Activated gamma-delta T cell (primary cell): ENCODE results near the gene RNF213.
"Not testable (repeated sequence)": the region's sequence is repeated elsewhere in the genome, so short reads cannot be mapped to it uniquely, and the experiment has no call there.

Experiments
- DNase-seq: peaks from one replicate; lab custom pipeline; 2025; lab: John Stamatoyannopoulos, UW

RNF213 gene

GRCh38 chr17:80320496-80320895, 59.8 kb downstream of the RNF213 start:
- DNase-seq, result no peak

- no peak for DNase-seq
Observed at GRCh38 chr17:80322864-80323263, 62.2 kb downstream of the RNF213 start.

- no peak for DNase-seq
Observed at GRCh38 chr17:80323982-80324381, 63.3 kb downstream of the RNF213 start.

GRCh38 chr17:80327518-80327917, 66.9 kb downstream of the RNF213 start:
- DNase-seq, result no peak

GRCh38 chr17:80328634-80329380, 68.2 kb downstream of the RNF213 start:
- DNase-seq, result no peak

GRCh38 chr17:80329421-80329820, 68.8 kb downstream of the RNF213 start:
- DNase-seq, result not testable (repeated sequence)

GRCh38 chr17:80330276-80330675, 69.6 kb downstream of the RNF213 start:
- no peak for DNase-seq

- not testable (repeated sequence) for DNase-seq
Observed at GRCh38 chr17:80330938-80331337, 70.3 kb downstream of the RNF213 start.

- DNase-seq, result no peak
Observed at GRCh38 chr17:80331820-80332219, 71.2 kb downstream of the RNF213 start.

- DNase-seq, result no peak
Observed at GRCh38 chr17:80337195-80337895, 76.7 kb downstream of the RNF213 start.

- DNase-seq, result no peak
Observed at GRCh38 chr17:80339118-80339517, 78.5 kb downstream of the RNF213 start.

- DNase-seq, result no peak
Observed at GRCh38 chr17:80339731-80340456, 79.2 kb downstream of the RNF213 start.

GRCh38 chr17:80345321-80345720, 84.7 kb downstream of the RNF213 start:
- no peak for DNase-seq

- no peak for DNase-seq
Observed at GRCh38 chr17:80345841-80346497, 85.3 kb downstream of the RNF213 start.

GRCh38 chr17:80346498-80347275, 86.0 kb downstream of the RNF213 start:
- no peak for DNase-seq

- DNase-seq, result no peak
Observed at GRCh38 chr17:80347536-80347935, 86.9 kb downstream of the RNF213 start.

- DNase-seq, result no peak
Observed at GRCh38 chr17:80347948-80348351, 87.3 kb downstream of the RNF213 start.

GRCh38 chr17:80348551-80349150, 88.0 kb downstream of the RNF213 start:
- no peak for DNase-seq

GRCh38 chr17:80349151-80349651, 88.5 kb downstream of the RNF213 start:
- DNase-seq, result no peak

- DNase-seq, result no peak
Observed at GRCh38 chr17:80349751-80350150, 89.1 kb downstream of the RNF213 start.
